ENCODE data around the gene ABCA4.

The ABCA4 gene

GRCh38 chr1:93990010-93990409 lies 130.9 kb downstream of the ABCA4 start:
- TF ChIP-seq CTCF (IDR thresholded peaks at IDR 0.05; ENCODE audit: borderline replicate concordance, insufficient read depth, low read depth, low read length) = no peak
- no peak overlapping the region for H3K4me3 ChIP-seq (ENCODE audit: low read depth, low read length)

GRCh38 chr1:93989601-93990000 lies 131.3 kb downstream of the ABCA4 start:
- TF ChIP-seq CTCF (IDR thresholded peaks at IDR 0.05; ENCODE audit: borderline replicate concordance, insufficient read depth, low read depth, low read length) = no peak
- no peak overlapping the region for H3K4me3 ChIP-seq (ENCODE audit: low read depth, low read length)

DNA sequence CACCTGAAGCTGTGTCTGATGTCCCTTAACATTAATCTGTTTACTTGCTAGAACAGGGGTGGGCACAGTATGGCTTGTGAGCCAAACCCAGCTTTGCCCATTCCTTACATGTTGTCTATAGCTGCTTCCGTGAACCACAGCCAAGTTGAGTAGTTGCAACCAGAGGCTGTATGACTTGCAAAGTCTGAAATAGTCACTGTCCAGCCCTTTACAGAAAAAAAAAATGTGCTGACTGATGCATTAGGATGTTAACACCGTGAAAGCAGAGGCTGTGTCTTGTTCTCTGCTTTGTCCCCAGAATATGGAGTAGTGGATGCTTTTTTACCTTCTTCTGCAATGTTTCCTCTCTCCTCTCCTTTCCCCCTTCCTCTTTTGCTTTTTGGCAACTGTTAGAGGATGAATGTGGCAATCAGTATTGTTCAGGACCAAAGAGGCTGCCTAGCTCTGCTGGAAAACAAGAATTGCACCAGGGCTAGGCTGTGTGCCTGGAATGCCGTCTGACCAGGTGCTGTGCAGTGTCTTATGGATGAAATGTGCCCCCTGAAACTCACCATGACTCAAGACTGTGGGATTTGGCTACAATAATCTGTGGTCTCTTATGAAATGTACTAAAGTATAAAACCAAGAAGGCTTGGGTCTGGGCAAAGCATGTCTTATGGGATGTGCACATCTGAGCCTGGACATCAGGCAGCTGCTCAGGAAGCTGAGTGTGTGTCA lies 132.2 kb downstream of the ABCA4 start:
- H3K4me3 ChIP-seq (ENCODE audit: low read depth, low read length) = no peak overlapping the region

DNA sequence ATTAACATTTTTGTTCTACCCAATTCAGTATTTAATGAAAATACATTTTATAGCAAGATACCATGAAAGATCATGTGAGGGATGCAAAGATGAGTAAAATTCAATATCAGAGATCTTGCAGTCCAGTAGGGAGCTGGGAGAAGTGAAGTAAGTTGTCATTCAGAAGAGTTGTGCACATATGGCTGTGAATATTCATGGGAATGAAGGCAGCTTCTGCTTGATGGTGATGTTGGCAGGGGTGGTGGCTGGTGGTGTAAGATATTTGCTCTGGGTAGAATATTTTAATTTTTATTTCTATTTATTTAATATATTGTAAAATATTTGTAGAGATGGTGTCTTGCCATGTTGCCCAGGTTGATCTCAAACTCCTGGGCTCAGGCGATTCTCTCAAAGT lies 139.7 kb downstream of the ABCA4 start:
- no peak overlapping the region for H3K4me3 ChIP-seq (ENCODE audit: low read depth, low read length)
- no peak for TF ChIP-seq CTCF (IDR thresholded peaks at IDR 0.05; ENCODE audit: borderline replicate concordance, insufficient read depth, low read depth, low read length)

More for the DNA sequence above, 132.2 kb downstream of the ABCA4 start:
- TF ChIP-seq CTCF (IDR thresholded peaks at IDR 0.05; ENCODE audit: borderline replicate concordance, insufficient read depth, low read depth, low read length) = no peak

DNA sequence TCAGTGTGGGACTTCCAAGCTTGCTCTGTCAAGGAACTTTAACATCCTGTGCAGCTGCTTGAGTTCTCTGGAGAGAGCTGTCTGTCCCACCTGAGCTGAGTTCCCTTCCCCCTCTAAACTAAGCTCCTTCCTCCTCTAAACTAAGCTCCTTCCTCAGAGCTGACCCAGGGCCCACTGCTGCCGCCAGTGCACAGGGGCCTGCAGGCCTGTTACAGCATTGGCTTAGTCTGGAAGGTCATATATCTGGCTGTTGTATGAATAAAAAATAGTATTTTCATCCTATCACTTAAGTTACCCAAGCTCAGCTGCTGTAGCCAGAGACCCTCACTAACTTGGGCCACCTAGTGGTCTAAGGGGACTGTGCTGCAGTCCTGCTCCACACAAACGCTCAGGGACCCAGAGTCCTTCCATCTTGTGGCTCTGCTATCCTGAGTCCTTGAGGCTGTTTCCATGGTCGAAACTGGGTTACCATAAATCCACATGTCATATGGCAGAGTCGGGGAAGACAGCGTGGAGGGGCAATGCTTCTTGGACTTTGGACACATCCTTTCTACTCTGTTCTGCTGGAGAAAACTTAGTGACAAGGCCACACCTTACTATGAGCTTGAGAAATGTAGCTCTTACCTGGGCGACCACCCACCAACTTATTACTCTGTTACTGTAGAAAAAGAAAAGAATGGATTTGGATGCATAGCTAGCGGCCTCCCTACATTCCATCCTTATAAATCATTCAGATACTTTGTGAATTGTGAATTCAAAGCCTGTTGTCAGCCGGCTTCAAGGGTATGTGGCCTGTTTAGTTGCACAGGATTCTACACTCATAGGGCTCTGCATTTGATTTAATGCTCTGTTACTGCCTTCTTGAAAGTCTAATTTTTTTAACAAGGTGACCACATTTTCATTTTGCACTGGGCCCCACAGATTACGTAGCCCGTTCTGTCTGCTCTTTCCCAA lies 140.4 kb downstream of the ABCA4 start:
- H3K4me3 ChIP-seq (ENCODE audit: low read depth, low read length) = no peak overlapping the region
- TF ChIP-seq CTCF (IDR thresholded peaks at IDR 0.05; ENCODE audit: borderline replicate concordance, insufficient read depth, low read depth, low read length) = no peak

- TF ChIP-seq CTCF (IDR thresholded peaks at IDR 0.05; ENCODE audit: borderline replicate concordance, insufficient read depth, low read depth, low read length) = no peak
- no peak overlapping the region for H3K4me3 ChIP-seq (ENCODE audit: low read depth, low read length)
Measured at GRCh38 chr1:93979718-93980319, 141.1 kb downstream of the ABCA4 start.
